Measurements from ENCODE around the gene PIEZO1. TPM values are rescaled to one million over a fixed set of nuclear protein-coding genes. Genes with fewer than 3 reads are reported as not detected.

Gene PIEZO1
- total and polyA plus RNA-seq, 9 of the 15 experiments (the other 6 are each of a cell fraction or from before 2014, with no cell fraction given) = 3.6 to 432 (median 131) TPM

- peak; percentile 64 for TF ChIP-seq POU5F1 (IDR thresholded peaks at IDR 0.05; ENCODE audit: borderline replicate concordance, low read depth, low read length, partially characterized antibody)
- peak; percentile 93; the same call in 1 of the 2 replicates for TF ChIP-seq ZNF282 (CRISPR knock-in tag; IDR thresholded peaks at IDR 0.05)
- peak; percentile 99 for TF ChIP-seq ATF7 (IDR thresholded peaks at IDR 0.05)
- peak; percentile 83; the same call in 1 of the 2 replicates for TF ChIP-seq ESRRA (IDR thresholded peaks at IDR 0.05; ENCODE audit: borderline replicate concordance, low read depth)
- no peak for TF ChIP-seq SFPQ (IDR thresholded peaks at IDR 0.05; ENCODE audit: low read depth, low read length)
- TF ChIP-seq PHF20 (IDR thresholded peaks at IDR 0.05; ENCODE audit: partially characterized antibody) = peak; percentile 95
- peak; percentile 98 for TF ChIP-seq C11orf30 (IDR thresholded peaks at IDR 0.05; ENCODE audit: low read depth)
- no peak for TF ChIP-seq MTF1 (CRISPR knock-in tag; IDR thresholded peaks at IDR 0.05; ENCODE audit: borderline replicate concordance)
- TF ChIP-seq ZFX (CRISPR knock-in tag; IDR thresholded peaks at IDR 0.05) = peak; percentile 82
- no peak; the same call in 1 of the 2 replicates for TF ChIP-seq ZNF830 (CRISPR knock-in tag; IDR thresholded peaks at IDR 0.05)
- peak; percentile 50; the same call in 1 of the 2 replicates for TF ChIP-seq DMBX1 (CRISPR knock-in tag; IDR thresholded peaks at IDR 0.05; ENCODE audit: borderline replicate concordance)
- TF ChIP-seq, protein P1, sequence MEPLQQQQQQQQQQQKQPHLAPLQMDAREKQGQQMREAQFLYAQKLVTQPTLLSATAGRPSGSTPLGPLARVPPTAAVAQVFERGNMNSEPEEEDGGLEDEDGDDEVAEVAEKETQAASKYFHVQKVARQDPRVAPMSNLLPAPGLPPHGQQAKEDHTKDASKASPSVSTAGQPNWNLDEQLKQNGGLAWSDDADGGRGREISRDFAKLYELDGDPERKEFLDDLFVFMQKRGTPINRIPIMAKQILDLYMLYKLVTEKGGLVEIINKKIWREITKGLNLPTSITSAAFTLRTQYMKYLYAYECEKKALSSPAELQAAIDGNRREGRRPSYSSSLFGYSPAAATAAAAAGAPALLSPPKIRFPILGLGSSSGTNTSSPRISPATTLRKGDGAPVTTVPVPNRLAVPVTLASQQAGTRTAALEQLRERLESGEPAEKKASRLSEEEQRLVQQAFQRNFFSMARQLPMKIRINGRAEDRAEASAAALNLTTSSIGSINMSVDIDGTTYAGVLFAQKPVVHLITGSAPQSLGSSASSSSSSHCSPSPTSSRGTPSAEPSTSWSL (CRISPR knock-in tag; IDR thresholded peaks at IDR 0.05; ENCODE audit: borderline replicate concordance) = peak; percentile 30; the same call in 1 of the 2 replicates
- peak; percentile 100 for TF ChIP-seq TGIF2 (CRISPR knock-in tag; IDR thresholded peaks at IDR 0.05)
- peak; percentile 99 for TF ChIP-seq CREM (IDR thresholded peaks at IDR 0.05; ENCODE audit: low read depth)
- peak; percentile 79 for TF ChIP-seq L3MBTL2 (IDR thresholded peaks at IDR 0.05)
- TF ChIP-seq NR2C2 (CRISPR knock-in tag; IDR thresholded peaks at IDR 0.05) = peak; percentile 74; the same call in 1 of the 2 replicates
- peak; percentile 75; the same call in 1 of the 2 replicates for TF ChIP-seq NR2C2 (tag; IDR thresholded peaks at IDR 0.05)
- peak; percentile 35; the same call in 1 of the 2 replicates for TF ChIP-seq ZNF24 (IDR thresholded peaks at IDR 0.05)
- peak; percentile 82 for TF ChIP-seq POLR2AphosphoS5 (IDR thresholded peaks at IDR 0.05; ENCODE audit: control insufficient read depth, insufficient read depth, low read depth, low read length)
- TF ChIP-seq CTCF (IDR thresholded peaks at IDR 0.05 in 2 of 3, conservative IDR thresholded peaks at IDR 0.05 in 1 of 3; ENCODE audit: insufficient read depth in 2 of 3, low read depth in 1 of 3, low read length in 3 of 3) = peak in 2 of 3 experiments; percentile 3 to 40; a peak in 1 of 6 replicates
- peak; percentile 29; the same call in 1 of the 2 replicates for TF ChIP-seq SLC30A9 (CRISPR knock-in tag; IDR thresholded peaks at IDR 0.05)
Measured at GRCh38 chr16:88706229-88706964, 78.6 kb downstream of the PIEZO1 start, which contains the start of the genes CTU2 and RNF166 (continued).
